IMR-90 (cell line): ENCODE data around the gene SYNGR4.

Experiments
- CHD1 ChIP-seq: IDR thresholded peaks from 2 replicates; pipeline ENCODE4 v1.6.1; 2012; ENCODE audit warnings: low read depth, low read length, improper control_type of control experiment
- ELK1 ChIP-seq: fragments of 150-350 bp; IDR thresholded peaks from 2 replicates; pipeline ENCODE4 v1.6.1; 2016; ENCODE audit warnings: low read depth, mild to moderate bottlenecking, low read length, moderate library complexity, borderline replicate concordance
- FOS ChIP-seq: fragments of 150-350 bp; IDR thresholded peaks from 2 replicates; pipeline ENCODE4 v1.6.1; 2016; ENCODE audit warnings: low read depth, low read length
- NFE2L2 ChIP-seq: fragments of 150-350 bp; IDR thresholded peaks from 2 replicates; pipeline ENCODE4 v1.6.1; 2016; ENCODE audit warnings: low read depth, mild to moderate bottlenecking, low read length
- POLR2A ChIP-seq: IDR thresholded peaks from 2 replicates; pipeline ENCODE4 v1.6.1; 2012; ENCODE audit warnings: mild to moderate bottlenecking, low read depth, low read length
- RAD21 ChIP-seq: IDR thresholded peaks from 2 replicates; pipeline ENCODE4 v1.6.1; 2012; ENCODE audit warnings: low read length, improper control_type of control experiment
- RCOR1 ChIP-seq: IDR thresholded peaks from 2 replicates; pipeline ENCODE4 v1.6.1; 2012; ENCODE audit warnings: mild to moderate bottlenecking, low read length, improper control_type of control experiment; ENCODE audit not compliant: insufficient replicate concordance
- RFX5 ChIP-seq: IDR thresholded peaks from 2 replicates; pipeline ENCODE4 v1.8.0; 2012; ENCODE audit warnings: low read depth, mild to moderate bottlenecking, low read length, moderate library complexity
- SMC3 ChIP-seq: fragments of 150-350 bp; IDR thresholded peaks from 2 replicates; pipeline ENCODE4 v1.6.1; 2016; ENCODE audit warnings: low read depth, mild to moderate bottlenecking, antibody characterized with exemption, low read length, moderate library complexity
- TF ChIP-seq, protein P1 (sequence below): conservative IDR thresholded peaks from 2 replicates; pipeline ENCODE4 v1.5.1; 2012; ENCODE audit warnings: mild to moderate bottlenecking, low read depth, low read length, improper control_type of control experiment

DNA sequence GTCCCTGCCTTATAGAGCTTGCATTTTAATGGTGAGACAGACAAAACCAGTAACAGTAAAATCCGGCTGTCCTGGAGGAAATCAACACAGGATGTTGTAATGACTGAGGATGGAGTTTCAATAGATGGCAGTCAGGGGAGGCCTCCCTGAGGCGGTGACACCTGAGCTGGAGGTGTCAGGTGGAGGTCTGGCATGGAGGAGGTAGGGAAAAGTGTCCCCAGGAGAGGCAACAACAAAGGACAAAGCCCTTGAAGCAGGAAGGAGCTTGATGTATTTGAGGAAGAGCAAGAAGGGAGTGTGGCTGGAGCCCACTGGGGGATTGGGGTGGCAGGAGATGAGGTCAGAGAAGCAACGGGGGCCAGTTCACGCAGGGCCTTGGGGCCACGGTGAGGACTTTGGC, 37.1 kb downstream of the SYNGR4 start:
- TF ChIP-seq, protein P1, sequence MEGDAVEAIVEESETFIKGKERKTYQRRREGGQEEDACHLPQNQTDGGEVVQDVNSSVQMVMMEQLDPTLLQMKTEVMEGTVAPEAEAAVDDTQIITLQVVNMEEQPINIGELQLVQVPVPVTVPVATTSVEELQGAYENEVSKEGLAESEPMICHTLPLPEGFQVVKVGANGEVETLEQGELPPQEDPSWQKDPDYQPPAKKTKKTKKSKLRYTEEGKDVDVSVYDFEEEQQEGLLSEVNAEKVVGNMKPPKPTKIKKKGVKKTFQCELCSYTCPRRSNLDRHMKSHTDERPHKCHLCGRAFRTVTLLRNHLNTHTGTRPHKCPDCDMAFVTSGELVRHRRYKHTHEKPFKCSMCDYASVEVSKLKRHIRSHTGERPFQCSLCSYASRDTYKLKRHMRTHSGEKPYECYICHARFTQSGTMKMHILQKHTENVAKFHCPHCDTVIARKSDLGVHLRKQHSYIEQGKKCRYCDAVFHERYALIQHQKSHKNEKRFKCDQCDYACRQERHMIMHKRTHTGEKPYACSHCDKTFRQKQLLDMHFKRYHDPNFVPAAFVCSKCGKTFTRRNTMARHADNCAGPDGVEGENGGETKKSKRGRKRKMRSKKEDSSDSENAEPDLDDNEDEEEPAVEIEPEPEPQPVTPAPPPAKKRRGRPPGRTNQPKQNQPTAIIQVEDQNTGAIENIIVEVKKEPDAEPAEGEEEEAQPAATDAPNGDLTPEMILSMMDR = no peak
- TF ChIP-seq NFE2L2 (no peak), POLR2A (no peak), CHD1 (no peak), ELK1 (no peak), RCOR1 (no peak), RAD21 (no peak), SMC3 (no peak), RFX5 (no peak), FOS (no peak)
